DND-41 (cell line): ENCODE measurements around the gene DNASE1L3.

Source experiments
- ATAC-seq: fragments of 200-7000 bp; cut with Tn5 transposase; 3 replicates; pipeline ENCODE4 v1.9.1; 2021; ENCODE audit warnings: low read depth; ENCODE audit not compliant: insufficient read depth
- DNase-seq: peaks from one replicate; pipeline ENCODE4 v3.0.0-alpha.2; 2020
- H2AFZ ChIP-seq: 2 replicates; pipeline ENCODE4 v1.6.0; 2012; ENCODE audit warnings: low read depth, low read length
- H3K27ac ChIP-seq: 2 replicates; pipeline ENCODE4 v1.5.1; 2012; ENCODE audit warnings: low read length, inconsistent platforms
- H3K27me3 ChIP-seq: fragments of 200-600 bp; sonication (generic); 2 replicates; pipeline ENCODE4 v1.6.0; 2012; ENCODE audit warnings: low read length, mild to moderate bottlenecking, inconsistent platforms; ENCODE audit not compliant: insufficient read depth, poor library complexity
- H3K36me3 ChIP-seq: 2 replicates; pipeline ENCODE4 v1.5.1; 2012; ENCODE audit warnings: low read length, inconsistent platforms; ENCODE audit not compliant: insufficient read depth
- H3K4me1 ChIP-seq: 2 replicates; pipeline ENCODE4 v1.5.1; 2012; ENCODE audit warnings: mild to moderate bottlenecking, low read length; ENCODE audit not compliant: insufficient read depth
- H3K4me2 ChIP-seq: 2 replicates; pipeline ENCODE4 v1.6.0; 2012; ENCODE audit warnings: mild to moderate bottlenecking, moderate library complexity, low read length, inconsistent platforms; ENCODE audit not compliant: insufficient read depth
- H3K4me3 ChIP-seq, 2 experiments: fragments of 200-600 bp in 1 of 2; shearing (Covaris generic) in 1 of 2; 2 replicates each; pipeline ENCODE4 v1.5.1; 2012 to 2016; ENCODE audit warnings: inconsistent platforms in 2 of 2, low read length in 2 of 2, mild to moderate bottlenecking in 2 of 2, low read depth in 1 of 2, moderate library complexity in 1 of 2
- H3K79me2 ChIP-seq: 2 replicates; pipeline ENCODE4 v1.6.0; 2012; ENCODE audit warnings: low read length, inconsistent platforms; ENCODE audit not compliant: insufficient read depth
- H3K9ac ChIP-seq: 2 replicates; pipeline ENCODE4 v1.6.0; 2012; ENCODE audit warnings: low read depth, mild to moderate bottlenecking, inconsistent platforms, low read length, moderate library complexity
- H3K9me3 ChIP-seq: 2 replicates; pipeline ENCODE4 v1.5.1; 2012; ENCODE audit warnings: low read length, moderate library complexity, mild to moderate bottlenecking, inconsistent platforms; ENCODE audit not compliant: insufficient read depth, severe bottlenecking
- H4K20me1 ChIP-seq: 2 replicates; pipeline ENCODE4 v1.6.0; 2012; ENCODE audit warnings: low read length; ENCODE audit not compliant: insufficient read depth
- EZH2 ChIP-seq: IDR thresholded peaks from 3 replicates; pipeline ENCODE4 v1.6.1; 2012; ENCODE audit warnings: borderline replicate concordance, low read depth, mild to moderate bottlenecking, moderate library complexity, low read length, inconsistent platforms; ENCODE audit not compliant: severe bottlenecking
- TF ChIP-seq, protein P1 (sequence below): IDR thresholded peaks from 2 replicates; pipeline ENCODE4 v1.5.1; 2012; ENCODE audit warnings: borderline replicate concordance, low read length, moderate library complexity, mild to moderate bottlenecking; ENCODE audit not compliant: poor library complexity, severe bottlenecking; ENCODE audit errors: extremely low read depth

Gene DNASE1L3, protein sequence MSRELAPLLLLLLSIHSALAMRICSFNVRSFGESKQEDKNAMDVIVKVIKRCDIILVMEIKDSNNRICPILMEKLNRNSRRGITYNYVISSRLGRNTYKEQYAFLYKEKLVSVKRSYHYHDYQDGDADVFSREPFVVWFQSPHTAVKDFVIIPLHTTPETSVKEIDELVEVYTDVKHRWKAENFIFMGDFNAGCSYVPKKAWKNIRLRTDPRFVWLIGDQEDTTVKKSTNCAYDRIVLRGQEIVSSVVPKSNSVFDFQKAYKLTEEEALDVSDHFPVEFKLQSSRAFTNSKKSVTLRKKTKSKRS

DNA sequence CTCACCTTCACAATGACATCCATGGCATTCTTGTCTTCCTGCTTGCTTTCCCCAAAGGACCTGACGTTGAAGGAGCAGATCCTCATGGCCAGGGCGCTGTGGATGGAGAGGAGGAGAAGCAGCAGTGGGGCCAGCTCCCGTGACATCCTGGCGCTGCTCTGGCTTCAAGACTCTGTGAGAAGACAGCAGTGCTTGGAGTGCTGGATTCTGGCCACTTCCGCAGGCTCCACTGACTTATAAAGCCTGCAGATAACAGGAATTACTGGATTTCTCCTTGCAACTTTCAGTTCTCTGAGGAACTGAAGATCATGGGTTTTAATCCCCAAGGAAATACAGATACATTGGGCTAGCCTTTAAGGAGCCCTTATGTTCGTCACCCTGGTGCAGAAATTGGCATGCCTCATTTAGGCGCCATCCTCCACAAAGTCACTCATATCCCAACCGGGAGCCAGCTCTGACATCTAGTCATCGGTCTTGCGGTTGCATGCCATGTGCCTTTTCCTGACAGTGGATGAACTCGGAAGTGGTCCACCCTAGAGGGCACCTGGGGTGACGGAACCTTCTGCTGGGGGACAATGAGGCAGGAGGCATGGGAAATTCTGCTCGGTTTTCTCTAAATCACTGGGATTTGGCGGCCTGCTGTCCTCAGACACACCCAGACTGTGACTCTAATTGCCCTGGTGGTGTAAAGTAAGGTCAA, at the start of gene DNASE1L3:
Gene DNASE1L3, minus strand, starts transcription at position 212 of the 700 bp plus-strand sequence. Its CDS starts 66 bp downstream, at position 146.
- Histone ChIP-seq H3K4me3 (no peak within 1 kb of the TSS), H4K20me1 (no peaks in the 10 kb centered on the region), H3K79me2 (no peaks in the 10 kb centered on the region), H3K4me1 (no peaks in the 10 kb centered on the region), H2AFZ (no peak within 1 kb of the TSS), H3K27me3 (peaks cover 11% of the 10 kb centered on the region), H3K9me3 (no peaks in the 10 kb centered on the region), H3K4me2 (no peak within 1 kb of the TSS), H3K27ac (no peak within 1 kb of the TSS), H3K36me3 (no peaks in the 10 kb centered on the region), H3K9ac (no peak within 1 kb of the TSS)
- TF ChIP-seq EZH2: no peak
- TF ChIP-seq, protein P1, sequence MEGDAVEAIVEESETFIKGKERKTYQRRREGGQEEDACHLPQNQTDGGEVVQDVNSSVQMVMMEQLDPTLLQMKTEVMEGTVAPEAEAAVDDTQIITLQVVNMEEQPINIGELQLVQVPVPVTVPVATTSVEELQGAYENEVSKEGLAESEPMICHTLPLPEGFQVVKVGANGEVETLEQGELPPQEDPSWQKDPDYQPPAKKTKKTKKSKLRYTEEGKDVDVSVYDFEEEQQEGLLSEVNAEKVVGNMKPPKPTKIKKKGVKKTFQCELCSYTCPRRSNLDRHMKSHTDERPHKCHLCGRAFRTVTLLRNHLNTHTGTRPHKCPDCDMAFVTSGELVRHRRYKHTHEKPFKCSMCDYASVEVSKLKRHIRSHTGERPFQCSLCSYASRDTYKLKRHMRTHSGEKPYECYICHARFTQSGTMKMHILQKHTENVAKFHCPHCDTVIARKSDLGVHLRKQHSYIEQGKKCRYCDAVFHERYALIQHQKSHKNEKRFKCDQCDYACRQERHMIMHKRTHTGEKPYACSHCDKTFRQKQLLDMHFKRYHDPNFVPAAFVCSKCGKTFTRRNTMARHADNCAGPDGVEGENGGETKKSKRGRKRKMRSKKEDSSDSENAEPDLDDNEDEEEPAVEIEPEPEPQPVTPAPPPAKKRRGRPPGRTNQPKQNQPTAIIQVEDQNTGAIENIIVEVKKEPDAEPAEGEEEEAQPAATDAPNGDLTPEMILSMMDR: no peak
- no peak for DNase-seq
- no peak for ATAC-seq

DNA sequence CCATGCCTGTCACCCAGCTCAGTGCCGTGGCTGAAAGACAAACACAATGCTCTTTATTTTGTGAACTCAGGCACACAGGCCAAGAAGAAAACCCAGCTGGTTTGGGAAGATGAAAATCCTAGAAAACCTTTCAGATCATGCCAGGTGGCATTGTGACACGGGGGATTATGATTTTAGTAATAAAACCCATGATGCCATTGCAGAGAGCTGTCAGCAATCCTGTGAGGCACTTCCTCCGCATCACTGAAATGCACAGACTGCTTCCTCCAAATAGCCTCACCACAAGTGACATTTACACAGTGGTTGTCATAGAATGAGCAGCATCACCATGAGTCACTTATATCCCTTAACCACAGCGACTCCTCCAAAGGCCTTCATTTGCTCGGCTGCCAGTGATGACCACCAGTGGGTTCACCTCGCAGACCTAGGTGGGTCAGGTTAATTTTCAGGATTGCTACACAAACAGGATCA, 49.5 kb upstream of the DNASE1L3 start:
- no peak for TF ChIP-seq EZH2
- TF ChIP-seq, protein P1: no peak
- Histone ChIP-seq H3K9ac (no peak overlapping the region), H3K4me2 (no peak overlapping the region), H3K36me3 (no peaks in the 10 kb centered on the region), H3K4me1 (no peaks in the 10 kb centered on the region), H4K20me1 (no peaks in the 10 kb centered on the region), H3K9me3 (no peaks in the 10 kb centered on the region), H3K4me3 (no peak overlapping the region), H3K79me2 (no peaks in the 10 kb centered on the region), H3K27ac (no peak overlapping the region), H3K27me3 (no peaks in the 10 kb centered on the region), H2AFZ (no peak overlapping the region)
- no peak for ATAC-seq
- no peak for DNase-seq

DNA sequence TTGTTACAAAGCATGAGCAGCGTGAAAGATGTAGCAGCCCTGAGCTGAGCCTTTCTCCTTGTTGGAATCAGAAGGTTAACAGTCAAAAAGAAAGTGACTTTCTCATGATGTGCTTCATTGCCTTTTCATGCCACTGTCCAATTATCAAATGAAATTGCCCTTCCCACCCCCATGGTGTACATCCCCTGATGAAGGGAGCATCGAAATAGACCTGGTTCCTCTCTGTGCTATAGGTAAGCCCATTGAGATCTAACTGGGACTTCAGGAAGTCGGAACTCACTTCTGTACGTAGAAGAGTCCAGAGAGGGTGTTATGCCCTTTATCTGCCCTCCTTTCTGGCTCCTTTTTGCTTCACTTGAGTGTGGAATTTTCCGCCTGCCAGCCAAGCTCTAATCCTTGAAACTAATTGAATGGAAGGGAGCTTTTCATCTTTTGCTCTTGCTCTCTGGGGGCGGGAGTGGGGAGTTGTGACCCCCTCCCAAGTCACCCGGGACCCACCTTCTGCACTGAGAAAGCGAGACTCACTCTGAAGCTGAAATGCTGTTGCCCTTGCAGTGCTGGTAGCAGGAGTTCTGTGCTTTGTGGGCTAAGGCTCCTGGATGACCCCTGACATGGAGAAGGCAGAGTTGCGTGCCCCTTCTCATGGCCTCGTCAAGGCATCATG, 47.8 kb upstream of the DNASE1L3 start:
- no peaks in the 10 kb centered on the region for H3K36me3 ChIP-seq
- no peaks in the 10 kb centered on the region for H3K79me2 ChIP-seq
- no peak overlapping the region for H3K4me2 ChIP-seq
- H2AFZ ChIP-seq: no peak overlapping the region
- DNase-seq (no peak), ATAC-seq (no peak)
- no peak overlapping the region for H3K27ac ChIP-seq
- no peaks in the 10 kb centered on the region for H3K27me3 ChIP-seq
- H3K4me3 ChIP-seq: no peak overlapping the region
- no peaks in the 10 kb centered on the region for H3K9me3 ChIP-seq
- H4K20me1 ChIP-seq: no peaks in the 10 kb centered on the region
- H3K4me1 ChIP-seq: no peaks in the 10 kb centered on the region
- H3K9ac ChIP-seq: no peak overlapping the region
- TF ChIP-seq EZH2: no peak
- TF ChIP-seq, protein P1: no peak
